Cardiac fibroblast (primary cell): ENCODE measurements around the gene RABGAP1.

Experiments
- DNase-seq, 2 donors: peaks; one replicate each; pipeline versions ENCODE4 v3.0.0 to v3.0.0-alpha.2; 2010; ENCODE audit warnings: low read depth in 2 of 2
- H3K4me3 ChIP-seq, 2 donors: replicated peaks in 1 of 2; 1 replicate in 1 of 2; 2 replicates in 1 of 2; pipeline ENCODE4 v1.5.1; 2011; ENCODE audit warnings: low read depth in 2 of 2, low read length in 2 of 2, mild to moderate bottlenecking in 2 of 2, moderate library complexity in 1 of 2
- CTCF ChIP-seq: IDR thresholded peaks from one replicate; pipeline ENCODE4 v1.5.1; 2011; ENCODE audit warnings: low read depth, mild to moderate bottlenecking, low read length, inconsistent platforms

The RABGAP1 gene

GRCh38 chr9:123020796-123021195 is 80.0 kb downstream of the RABGAP1 start:
- no peak for TF ChIP-seq CTCF
- DNase-seq = no peak
- H3K4me3 ChIP-seq = no peak overlapping the region

- no peak for TF ChIP-seq CTCF
- no peak for DNase-seq
- no peak overlapping the region for H3K4me3 ChIP-seq
Measured at GRCh38 chr9:123026425-123026824, 85.6 kb downstream of the RABGAP1 start.

- no peak overlapping the region for H3K4me3 ChIP-seq
- DNase-seq = no peak
- TF ChIP-seq CTCF = no peak
Measured at GRCh38 chr9:123027517-123027916, 86.7 kb downstream of the RABGAP1 start.

GRCh38 chr9:123028136-123028535 is 87.3 kb downstream of the RABGAP1 start:
- no peak overlapping the region for H3K4me3 ChIP-seq
- TF ChIP-seq CTCF = no peak
- DNase-seq = no peak

- no peak for TF ChIP-seq CTCF
Measured at GRCh38 chr9:123028973-123029372, 88.2 kb downstream of the RABGAP1 start.

GRCh38 chr9:123031963-123032362 is 91.1 kb downstream of the RABGAP1 start:
- DNase-seq = no peak

More at GRCh38 chr9:123028973-123029372, 88.2 kb downstream of the RABGAP1 start:
- no peak overlapping the region for H3K4me3 ChIP-seq
- DNase-seq = no peak

More at GRCh38 chr9:123031963-123032362, 91.1 kb downstream of the RABGAP1 start:
- no peak overlapping the region for H3K4me3 ChIP-seq
- TF ChIP-seq CTCF = no peak
